HepG2 (cell line): Measurements from ENCODE around the gene ADCY10. TPM values are rescaled to one million over a fixed set of nuclear protein-coding genes. Genes with fewer than 3 reads are reported as not detected.

Experiments used
- MZF1 ChIP-seq: sonication (generic); formaldehyde crosslinking; IDR thresholded peaks from 2 replicates; pipeline ENCODE4 v1.8.1; 2023; ENCODE audit warnings: mild to moderate bottlenecking, missing genetic modification reagents, borderline replicate concordance
- ZNF674 ChIP-seq: sonication (generic); formaldehyde crosslinking; IDR thresholded peaks from 2 replicates; pipeline ENCODE4 v1.5.0; 2020; ENCODE audit warnings: low read depth, mild to moderate bottlenecking, missing genetic modification reagents
- polyA plus RNA-seq, 8 experiments: library from polyadenylated mRNA; depleted of rRNA in 3 of 8; stranded (reverse) in 7 of 8; unstranded in 1 of 8; fragments of >200 nt; fragmentation: Illumina TruSeq in 4 of 8; extraction: Trizol in 4 of 8; gene quantifications; 2 replicates each; pipeline versions ENCODE4 v1.2.1 to v1.2.3, GENCODE V29; 2011 to 2016; ENCODE audit warnings: low read depth in 4 of 8, missing spikeins in 1 of 8, mixed read lengths in 1 of 8; ENCODE audit not compliant: insufficient read depth in 1 of 8
- total RNA-seq, 5 experiments: library from RNA; depleted of rRNA; stranded (reverse); fragments of >200 nt; fragmentation: Illumina TruSeq; extraction: Trizol; gene quantifications; 2 replicates each; pipeline ENCODE4 v1.2.3, GENCODE V29; 2016; ENCODE audit warnings: low read depth in 1 of 5
- TF ChIP-seq, protein P1 (sequence below): sonication (generic); formaldehyde crosslinking; IDR thresholded peaks from one replicate; pipeline ENCODE4 v1.5.1; 2020; ENCODE audit warnings: mild to moderate bottlenecking, missing genetic modification reagents; ENCODE audit errors: not compliant biosample characterization
- TF ChIP-seq, protein P2 (sequence below): sonication (generic); formaldehyde crosslinking; IDR thresholded peaks from 2 replicates; pipeline ENCODE4 v1.4.0; 2020; ENCODE audit warnings: missing genetic modification reagents
- TF ChIP-seq, protein P3 (sequence below): sonication (generic); formaldehyde crosslinking; conservative IDR thresholded peaks from 2 replicates; pipeline ENCODE4 v1.4.0; 2020; ENCODE audit warnings: mild to moderate bottlenecking, missing genetic modification reagents, moderate library complexity
- TF ChIP-seq, protein P4 (sequence below), 2 experiments: sonication (generic) in 1 of 2; formaldehyde crosslinking in 1 of 2; IDR thresholded peaks; 2 replicates each; pipeline versions ENCODE4 v1.5.1 to v1.6.1; 2011 to 2020; ENCODE audit warnings: borderline replicate concordance in 1 of 2, low read depth in 1 of 2, low read length in 1 of 2, mild to moderate bottlenecking in 1 of 2, missing genetic modification reagents in 1 of 2, moderate library complexity in 1 of 2

Gene ADCY10
- total and polyA plus RNA-seq, 2 of the 13 experiments (the other 11 are each of a cell fraction or from before 2014, with no cell fraction given): 0.02 to 0.03 TPM

GRCh38 chr1:167935216-167936067 is 21.5 kb upstream of the ADCY10 start (continued):
- TF ChIP-seq, protein P1, sequence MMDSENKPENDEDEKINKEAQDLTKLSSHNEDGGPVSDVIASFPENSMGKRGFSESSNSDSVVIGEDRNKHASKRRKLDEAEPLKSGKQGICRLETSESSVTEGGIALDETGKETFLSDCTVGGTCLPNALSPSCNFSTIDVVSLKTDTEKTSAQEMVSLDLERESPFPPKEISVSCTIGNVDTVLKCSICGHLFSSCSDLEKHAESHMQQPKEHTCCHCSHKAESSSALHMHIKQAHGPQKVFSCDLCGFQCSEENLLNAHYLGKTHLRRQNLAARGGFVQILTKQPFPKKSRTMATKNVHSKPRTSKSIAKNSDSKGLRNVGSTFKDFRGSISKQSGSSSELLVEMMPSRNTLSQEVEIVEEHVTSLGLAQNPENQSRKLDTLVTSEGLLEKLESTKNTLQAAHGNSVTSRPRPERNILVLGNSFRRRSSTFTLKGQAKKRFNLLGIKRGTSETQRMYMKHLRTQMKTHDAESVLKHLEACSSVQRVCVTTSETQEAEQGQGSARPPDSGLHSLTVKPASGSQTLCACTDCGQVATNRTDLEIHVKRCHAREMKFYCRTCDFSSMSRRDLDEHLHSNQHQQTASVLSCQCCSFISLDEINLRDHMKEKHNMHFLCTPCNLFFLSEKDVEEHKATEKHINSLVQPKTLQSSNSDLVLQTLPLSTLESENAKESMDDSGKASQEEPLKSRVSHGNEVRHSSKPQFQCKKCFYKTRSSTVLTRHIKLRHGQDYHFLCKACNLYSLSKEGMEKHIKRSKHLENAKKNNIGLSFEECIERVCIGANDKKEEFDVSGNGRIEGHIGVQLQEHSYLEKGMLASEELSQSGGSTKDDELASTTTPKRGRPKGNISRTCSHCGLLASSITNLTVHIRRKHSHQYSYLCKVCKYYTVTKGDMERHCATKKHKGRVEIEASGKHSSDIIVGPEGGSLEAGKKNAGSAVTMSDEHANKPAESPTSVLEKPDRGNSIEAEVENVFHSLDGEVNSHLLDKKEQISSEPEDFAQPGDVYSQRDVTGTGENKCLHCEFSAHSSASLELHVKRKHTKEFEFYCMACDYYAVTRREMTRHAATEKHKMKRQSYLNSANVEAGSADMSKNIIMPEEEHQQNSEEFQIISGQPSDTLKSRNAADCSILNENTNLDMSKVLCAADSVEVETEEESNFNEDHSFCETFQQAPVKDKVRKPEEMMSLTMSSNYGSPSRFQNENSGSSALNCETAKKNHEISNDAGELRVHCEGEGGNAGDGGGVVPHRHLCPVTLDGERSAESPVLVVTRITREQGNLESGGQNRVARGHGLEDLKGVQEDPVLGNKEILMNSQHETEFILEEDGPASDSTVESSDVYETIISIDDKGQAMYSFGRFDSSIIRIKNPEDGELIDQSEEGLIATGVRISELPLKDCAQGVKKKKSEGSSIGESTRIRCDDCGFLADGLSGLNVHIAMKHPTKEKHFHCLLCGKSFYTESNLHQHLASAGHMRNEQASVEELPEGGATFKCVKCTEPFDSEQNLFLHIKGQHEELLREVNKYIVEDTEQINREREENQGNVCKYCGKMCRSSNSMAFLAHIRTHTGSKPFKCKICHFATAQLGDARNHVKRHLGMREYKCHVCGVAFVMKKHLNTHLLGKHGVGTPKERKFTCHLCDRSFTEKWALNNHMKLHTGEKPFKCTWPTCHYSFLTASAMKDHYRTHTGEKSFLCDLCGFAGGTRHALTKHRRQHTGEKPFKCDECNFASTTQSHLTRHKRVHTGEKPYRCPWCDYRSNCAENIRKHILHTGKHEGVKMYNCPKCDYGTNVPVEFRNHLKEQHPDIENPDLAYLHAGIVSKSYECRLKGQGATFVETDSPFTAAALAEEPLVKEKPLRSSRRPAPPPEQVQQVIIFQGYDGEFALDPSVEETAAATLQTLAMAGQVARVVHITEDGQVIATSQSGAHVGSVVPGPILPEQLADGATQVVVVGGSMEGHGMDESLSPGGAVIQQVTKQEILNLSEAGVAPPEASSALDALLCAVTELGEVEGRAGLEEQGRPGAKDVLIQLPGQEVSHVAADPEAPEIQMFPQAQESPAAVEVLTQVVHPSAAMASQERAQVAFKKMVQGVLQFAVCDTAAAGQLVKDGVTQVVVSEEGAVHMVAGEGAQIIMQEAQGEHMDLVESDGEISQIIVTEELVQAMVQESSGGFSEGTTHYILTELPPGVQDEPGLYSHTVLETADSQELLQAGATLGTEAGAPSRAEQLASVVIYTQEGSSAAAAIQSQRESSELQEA (CRISPR knock-in tag): no peak
- TF ChIP-seq ZNF674 (CRISPR knock-in tag): no peak
- TF ChIP-seq, protein P2, sequence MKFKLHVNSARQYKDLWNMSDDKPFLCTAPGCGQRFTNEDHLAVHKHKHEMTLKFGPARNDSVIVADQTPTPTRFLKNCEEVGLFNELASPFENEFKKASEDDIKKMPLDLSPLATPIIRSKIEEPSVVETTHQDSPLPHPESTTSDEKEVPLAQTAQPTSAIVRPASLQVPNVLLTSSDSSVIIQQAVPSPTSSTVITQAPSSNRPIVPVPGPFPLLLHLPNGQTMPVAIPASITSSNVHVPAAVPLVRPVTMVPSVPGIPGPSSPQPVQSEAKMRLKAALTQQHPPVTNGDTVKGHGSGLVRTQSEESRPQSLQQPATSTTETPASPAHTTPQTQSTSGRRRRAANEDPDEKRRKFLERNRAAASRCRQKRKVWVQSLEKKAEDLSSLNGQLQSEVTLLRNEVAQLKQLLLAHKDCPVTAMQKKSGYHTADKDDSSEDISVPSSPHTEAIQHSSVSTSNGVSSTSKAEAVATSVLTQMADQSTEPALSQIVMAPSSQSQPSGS (CRISPR knock-in tag): no peak
- TF ChIP-seq, protein P3, sequence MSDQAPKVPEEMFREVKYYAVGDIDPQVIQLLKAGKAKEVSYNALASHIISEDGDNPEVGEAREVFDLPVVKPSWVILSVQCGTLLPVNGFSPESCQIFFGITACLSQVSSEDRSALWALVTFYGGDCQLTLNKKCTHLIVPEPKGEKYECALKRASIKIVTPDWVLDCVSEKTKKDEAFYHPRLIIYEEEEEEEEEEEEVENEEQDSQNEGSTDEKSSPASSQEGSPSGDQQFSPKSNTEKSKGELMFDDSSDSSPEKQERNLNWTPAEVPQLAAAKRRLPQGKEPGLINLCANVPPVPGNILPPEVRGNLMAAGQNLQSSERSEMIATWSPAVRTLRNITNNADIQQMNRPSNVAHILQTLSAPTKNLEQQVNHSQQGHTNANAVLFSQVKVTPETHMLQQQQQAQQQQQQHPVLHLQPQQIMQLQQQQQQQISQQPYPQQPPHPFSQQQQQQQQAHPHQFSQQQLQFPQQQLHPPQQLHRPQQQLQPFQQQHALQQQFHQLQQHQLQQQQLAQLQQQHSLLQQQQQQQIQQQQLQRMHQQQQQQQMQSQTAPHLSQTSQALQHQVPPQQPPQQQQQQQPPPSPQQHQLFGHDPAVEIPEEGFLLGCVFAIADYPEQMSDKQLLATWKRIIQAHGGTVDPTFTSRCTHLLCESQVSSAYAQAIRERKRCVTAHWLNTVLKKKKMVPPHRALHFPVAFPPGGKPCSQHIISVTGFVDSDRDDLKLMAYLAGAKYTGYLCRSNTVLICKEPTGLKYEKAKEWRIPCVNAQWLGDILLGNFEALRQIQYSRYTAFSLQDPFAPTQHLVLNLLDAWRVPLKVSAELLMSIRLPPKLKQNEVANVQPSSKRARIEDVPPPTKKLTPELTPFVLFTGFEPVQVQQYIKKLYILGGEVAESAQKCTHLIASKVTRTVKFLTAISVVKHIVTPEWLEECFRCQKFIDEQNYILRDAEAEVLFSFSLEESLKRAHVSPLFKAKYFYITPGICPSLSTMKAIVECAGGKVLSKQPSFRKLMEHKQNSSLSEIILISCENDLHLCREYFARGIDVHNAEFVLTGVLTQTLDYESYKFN: no peak
- TF ChIP-seq MZF1 (CRISPR knock-in tag): 0 out of 2 replicates have a peak, but pooled peaks have one; percentile 64
- TF ChIP-seq, protein P4, sequence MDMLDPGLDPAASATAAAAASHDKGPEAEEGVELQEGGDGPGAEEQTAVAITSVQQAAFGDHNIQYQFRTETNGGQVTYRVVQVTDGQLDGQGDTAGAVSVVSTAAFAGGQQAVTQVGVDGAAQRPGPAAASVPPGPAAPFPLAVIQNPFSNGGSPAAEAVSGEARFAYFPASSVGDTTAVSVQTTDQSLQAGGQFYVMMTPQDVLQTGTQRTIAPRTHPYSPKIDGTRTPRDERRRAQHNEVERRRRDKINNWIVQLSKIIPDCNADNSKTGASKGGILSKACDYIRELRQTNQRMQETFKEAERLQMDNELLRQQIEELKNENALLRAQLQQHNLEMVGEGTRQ (IDR thresholded peaks at IDR 0.05; ENCODE audit: low read depth, low read length): no peak
- TF ChIP-seq, protein P4 (CRISPR knock-in tag; IDR thresholded peaks at IDR 0.05; ENCODE audit: borderline replicate concordance): no peak; the same call in 1 of the 2 replicates
